Heart left ventricle (tissue), 13 donors: ENCODE results near the gene NT5DC2.

Source experiments
- POLR2A ChIP-seq, 2 donors: fragments of 450-650 bp; IDR thresholded peaks; one replicate each; pipeline ENCODE4 v1.6.1; 2017; ENCODE audit warnings: antibody characterized with exemption in 2 of 2, mild to moderate bottlenecking in 2 of 2, moderate library complexity in 2 of 2
- TF ChIP-seq, protein P1 (sequence below), 12 donors: fragments of 200-600 bp; sonication (generic) in 4 of 12; IDR thresholded peaks; one replicate each; pipeline versions ENCODE4 v1.5.0 to v1.8.0; 2018 to 2022; ENCODE audit warnings: antibody characterized with exemption in 12 of 12, mild to moderate bottlenecking in 5 of 12
- donor health status: ischemic (EF 13 %, LVEDD 7.1; RV severe dilation, severe dysfunction).
- donor health status: DM: no; HTN: yes; CAD: no.
- donor health status: DM: no; HTN: no; CAD: no.
- donor health status: ischemic (EF 25% LVEDD 6.9; RV normal size, moderate dysfunction).
- donor health status: ischemic (EF 25% LVEDD 5.7; RV mildly dilated, moderate dysfunction).
- donor health status: ischemic (EF 35%, LVEDD 5.7; RV mildly dilated, moderate dysfunction).
- donor health status: nonischemic (EF 11% LVEDD 7.7; RV severe dilation, severe dysfunction).
- donor health status: DM: yes; HTN: yes; CAD: no.
- donor health status: PGD.
- donor health status: ischemic (EF 29% LVEDD 5.4; RV normal size, mild dysfunction).
- donor health status: nonischemic (EF 23%, LVEDD 6.1; RV moderate dilation, normal function).

DNA sequence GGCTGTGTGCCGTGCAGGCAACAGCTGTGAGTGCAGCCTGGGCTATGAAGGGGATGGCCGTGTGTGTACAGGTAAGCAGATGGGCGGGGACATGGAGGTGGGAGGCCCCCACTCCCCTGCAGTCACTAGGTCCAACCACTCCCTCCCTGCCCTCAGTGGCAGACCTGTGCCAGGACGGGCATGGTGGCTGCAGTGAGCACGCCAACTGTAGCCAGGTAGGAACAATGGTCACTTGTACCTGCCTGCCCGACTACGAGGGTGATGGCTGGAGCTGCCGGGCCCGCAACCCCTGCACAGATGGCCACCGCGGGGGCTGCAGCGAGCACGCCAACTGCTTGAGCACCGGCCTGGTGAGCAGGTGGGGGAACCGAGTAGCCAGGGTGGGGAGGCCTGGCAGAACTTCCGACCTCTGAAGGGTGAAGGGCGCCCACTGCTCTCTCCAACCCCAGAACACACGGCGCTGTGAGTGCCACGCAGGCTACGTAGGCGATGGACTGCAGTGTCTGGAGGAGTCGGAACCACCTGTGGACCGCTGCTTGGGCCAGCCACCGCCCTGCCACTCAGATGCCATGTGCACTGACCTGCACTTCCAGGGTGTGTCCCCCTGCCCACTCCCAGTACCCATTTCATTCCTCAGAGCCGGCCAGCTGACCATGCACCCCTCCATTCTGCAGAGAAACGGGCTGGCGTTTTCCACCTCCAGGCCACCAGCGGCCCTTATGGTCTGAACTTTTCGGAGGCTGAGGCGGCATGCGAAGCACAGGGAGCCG, 11.6 kb downstream of the NT5DC2 start:
- TF ChIP-seq POLR2A (IDR thresholded peaks at IDR 0.05) = no peak
- TF ChIP-seq, protein P1, sequence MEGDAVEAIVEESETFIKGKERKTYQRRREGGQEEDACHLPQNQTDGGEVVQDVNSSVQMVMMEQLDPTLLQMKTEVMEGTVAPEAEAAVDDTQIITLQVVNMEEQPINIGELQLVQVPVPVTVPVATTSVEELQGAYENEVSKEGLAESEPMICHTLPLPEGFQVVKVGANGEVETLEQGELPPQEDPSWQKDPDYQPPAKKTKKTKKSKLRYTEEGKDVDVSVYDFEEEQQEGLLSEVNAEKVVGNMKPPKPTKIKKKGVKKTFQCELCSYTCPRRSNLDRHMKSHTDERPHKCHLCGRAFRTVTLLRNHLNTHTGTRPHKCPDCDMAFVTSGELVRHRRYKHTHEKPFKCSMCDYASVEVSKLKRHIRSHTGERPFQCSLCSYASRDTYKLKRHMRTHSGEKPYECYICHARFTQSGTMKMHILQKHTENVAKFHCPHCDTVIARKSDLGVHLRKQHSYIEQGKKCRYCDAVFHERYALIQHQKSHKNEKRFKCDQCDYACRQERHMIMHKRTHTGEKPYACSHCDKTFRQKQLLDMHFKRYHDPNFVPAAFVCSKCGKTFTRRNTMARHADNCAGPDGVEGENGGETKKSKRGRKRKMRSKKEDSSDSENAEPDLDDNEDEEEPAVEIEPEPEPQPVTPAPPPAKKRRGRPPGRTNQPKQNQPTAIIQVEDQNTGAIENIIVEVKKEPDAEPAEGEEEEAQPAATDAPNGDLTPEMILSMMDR (IDR thresholded peaks at IDR 0.05) = no peak
